Neutrophil (primary cell): ENCODE data around the gene SEC61G.

Source experiments
- H3K27ac ChIP-seq: fragments of 200-600 bp; sonication (generic); 2 replicates; pipeline ENCODE4 v1.5.1; 2016; ENCODE audit warnings: mild to moderate bottlenecking, moderate library complexity
- H3K27me3 ChIP-seq: fragments of 200-600 bp; sonication (generic); 2 replicates; pipeline ENCODE4 v1.6.0; 2016; ENCODE audit warnings: mild to moderate bottlenecking
- H3K36me3 ChIP-seq: fragments of 200-600 bp; sonication (generic); 2 replicates; pipeline ENCODE4 v1.5.1; 2017
- H3K4me1 ChIP-seq, 2 experiments: fragments of 200-600 bp in 1 of 2; sonication (generic) in 1 of 2; 1 replicate in 1 of 2; 2 replicates in 1 of 2; pipeline versions ENCODE4 v1.5.1 to v1.6.1; 2013 to 2016; ENCODE audit warnings: low read depth in 1 of 2, low read length in 1 of 2, mild to moderate bottlenecking in 1 of 2, moderate library complexity in 1 of 2; ENCODE audit not compliant: control insufficient read depth in 1 of 2, insufficient read depth in 1 of 2
- H3K4me3 ChIP-seq, 2 experiments: fragments of 200-600 bp in 1 of 2; sonication (generic) in 1 of 2; 1 replicate in 1 of 2; 2 replicates in 1 of 2; pipeline ENCODE4 v1.5.1; 2013 to 2016; ENCODE audit warnings: low read depth in 1 of 2, low read length in 1 of 2, mild to moderate bottlenecking in 1 of 2, moderate library complexity in 1 of 2
- H3K9me3 ChIP-seq: fragments of 200-600 bp; sonication (generic); 2 replicates; pipeline ENCODE4 v1.5.1; 2016
- CTCF ChIP-seq: fragments of 200-600 bp; sonication (generic); IDR thresholded peaks from 2 replicates; pipeline ENCODE4 v1.5.1; 2016; ENCODE audit warnings: antibody characterized with exemption

The SEC61G gene

GRCh38 chr7:54796853-54797252 is 37.8 kb upstream of the SEC61G start:
- Histone ChIP-seq H3K36me3 (no peaks in the 10 kb centered on the region), H3K27ac (no peak overlapping the region), H3K4me3 (no peak overlapping the region), H3K4me1 (no peaks in the 10 kb centered on the region), H3K27me3 (no peaks in the 10 kb centered on the region), H3K9me3 (no peaks in the 10 kb centered on the region)
- TF ChIP-seq CTCF: no peak

GRCh38 chr7:54796150-54796549 is 37.1 kb upstream of the SEC61G start:
- no peak overlapping the region for H3K4me3 ChIP-seq
- H3K27me3 ChIP-seq: no peaks in the 10 kb centered on the region
- H3K27ac ChIP-seq: no peak overlapping the region
- H3K36me3 ChIP-seq: no peaks in the 10 kb centered on the region
- TF ChIP-seq CTCF: no peak
- no peaks in the 10 kb centered on the region for H3K9me3 ChIP-seq
- H3K4me1 ChIP-seq: no peaks in the 10 kb centered on the region

GRCh38 chr7:54792383-54792782 is 33.4 kb upstream of the SEC61G start:
- H3K36me3 ChIP-seq: no peaks in the 10 kb centered on the region
- H3K4me3 ChIP-seq: no peak overlapping the region
- TF ChIP-seq CTCF: no peak
- peaks cover 29% of the 10 kb centered on the region for H3K27me3 ChIP-seq
- H3K4me1 ChIP-seq: no peaks in the 10 kb centered on the region
- no peak overlapping the region for H3K27ac ChIP-seq
- no peaks in the 10 kb centered on the region for H3K9me3 ChIP-seq

- TF ChIP-seq CTCF: no peak
- H3K4me3 ChIP-seq: no peak overlapping the region
- H3K27me3 ChIP-seq: peaks cover 48% of the 10 kb centered on the region
- no peaks in the 10 kb centered on the region for H3K4me1 ChIP-seq
- no peaks in the 10 kb centered on the region for H3K36me3 ChIP-seq
- H3K27ac ChIP-seq: no peak overlapping the region
- no peaks in the 10 kb centered on the region for H3K9me3 ChIP-seq
These were observed 29.7 kb upstream of the SEC61G start for GRCh38 chr7:54788664-54789063.

GRCh38 chr7:54785261-54785660 is 26.2 kb upstream of the SEC61G start:
- H3K27ac ChIP-seq: no peak overlapping the region
- no peaks in the 10 kb centered on the region for H3K9me3 ChIP-seq
- TF ChIP-seq CTCF: no peak
- no peak overlapping the region for H3K4me3 ChIP-seq
- H3K4me1 ChIP-seq: no peaks in the 10 kb centered on the region
- no peaks in the 10 kb centered on the region for H3K36me3 ChIP-seq
- peaks cover 45% of the 10 kb centered on the region for H3K27me3 ChIP-seq

GRCh38 chr7:54783952-54784351 is 24.9 kb upstream of the SEC61G start:
- no peak for TF ChIP-seq CTCF
- Histone ChIP-seq H3K27ac (no peak overlapping the region), H3K9me3 (no peaks in the 10 kb centered on the region), H3K4me1 (no peaks in the 10 kb centered on the region), H3K27me3 (peaks cover 37% of the 10 kb centered on the region), H3K4me3 (no peak overlapping the region), H3K36me3 (no peaks in the 10 kb centered on the region)
